Upper lobe of right lung (tissue), 1 donor: Measurements from ENCODE around the gene ZSWIM6. TPM values are rescaled to one million over a fixed set of nuclear protein-coding genes. Genes with fewer than 3 reads are reported as not detected.

Experiments
- ATAC-seq: fragments of 200-7000 bp; cut with Tn5 transposase; one replicate; pipeline ENCODE4 v1.9.1; 2020; ENCODE audit warnings: mild to moderate bottlenecking, moderate library complexity
- DNase-seq: peaks from one replicate; pipeline ENCODE4 v3.0.0-alpha.2; 2020
- H3K27ac ChIP-seq: fragments of 200-600 bp; one replicate; pipeline ENCODE4 v1.8.0; 2022
- H3K27me3 ChIP-seq: fragments of 200-600 bp; one replicate; pipeline ENCODE4 v1.8.0; 2022; ENCODE audit warnings: mild to moderate bottlenecking
- H3K36me3 ChIP-seq: fragments of 200-600 bp; one replicate; pipeline ENCODE4 v1.8.0; 2022
- H3K4me1 ChIP-seq: fragments of 200-600 bp; one replicate; pipeline ENCODE4 v1.8.0; 2022
- H3K4me3 ChIP-seq: fragments of 200-600 bp; one replicate; pipeline ENCODE4 v1.8.0; 2022; ENCODE audit warnings: mild to moderate bottlenecking
- H3K9me3 ChIP-seq: fragments of 200-600 bp; one replicate; pipeline ENCODE4 v1.8.0; 2022
- intact Hi-C: fragments of 100-400 bp; cut with DNase I; formaldehyde crosslinking; loops from one replicate; pipeline ENCODE4 v1.11.0; 2022
- total RNA-seq: library from RNA; stranded (reverse); fragmentation: NEBNext Ultra II Directional; extraction: Animal tissue kit (Norgen Biotek cat#: 25700); gene quantifications from one replicate; pipeline ENCODE4 v1.2.1, GENCODE V29; 2021
- TF ChIP-seq, protein P1 (sequence below): fragments of 200-600 bp; IDR thresholded peaks from one replicate; pipeline ENCODE4 v1.8.0; 2022; ENCODE audit warnings: antibody characterized with exemption
- donor health status: DM: no; HTN: yes; CAD: no; lungs with severe emphysema.

The ZSWIM6 gene
- total RNA-seq, 1 donor from 2014 or later: 15.7 TPM

DNA sequence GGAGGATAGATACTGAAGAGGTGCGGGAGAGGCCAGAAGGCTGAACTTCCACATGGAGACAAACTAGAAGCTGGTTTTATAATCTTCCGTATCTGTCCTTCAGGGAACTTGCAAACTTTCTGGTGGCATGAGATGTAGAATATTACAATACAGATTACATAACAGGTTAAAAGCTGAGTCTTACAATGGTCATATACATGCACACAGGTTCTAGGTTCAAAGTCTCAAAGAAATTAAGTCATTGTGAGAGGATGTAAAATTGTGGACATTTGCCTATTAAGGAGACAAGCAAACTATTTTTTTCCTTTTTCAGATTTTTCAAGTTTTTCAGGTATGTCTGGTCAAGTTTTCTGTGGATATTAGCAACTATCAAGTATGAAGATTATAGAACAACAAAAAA, 10.4 kb upstream of the ZSWIM6 start:
- Histone ChIP-seq H3K4me1 (peaks cover 26% of the 10 kb centered on the region), H3K27ac (no peak overlapping the region), H3K27me3 (no peaks in the 10 kb centered on the region), H3K4me3 (no peak overlapping the region), H3K9me3 (no peaks in the 10 kb centered on the region), H3K36me3 (no peaks in the 10 kb centered on the region)
- TF ChIP-seq, protein P1, sequence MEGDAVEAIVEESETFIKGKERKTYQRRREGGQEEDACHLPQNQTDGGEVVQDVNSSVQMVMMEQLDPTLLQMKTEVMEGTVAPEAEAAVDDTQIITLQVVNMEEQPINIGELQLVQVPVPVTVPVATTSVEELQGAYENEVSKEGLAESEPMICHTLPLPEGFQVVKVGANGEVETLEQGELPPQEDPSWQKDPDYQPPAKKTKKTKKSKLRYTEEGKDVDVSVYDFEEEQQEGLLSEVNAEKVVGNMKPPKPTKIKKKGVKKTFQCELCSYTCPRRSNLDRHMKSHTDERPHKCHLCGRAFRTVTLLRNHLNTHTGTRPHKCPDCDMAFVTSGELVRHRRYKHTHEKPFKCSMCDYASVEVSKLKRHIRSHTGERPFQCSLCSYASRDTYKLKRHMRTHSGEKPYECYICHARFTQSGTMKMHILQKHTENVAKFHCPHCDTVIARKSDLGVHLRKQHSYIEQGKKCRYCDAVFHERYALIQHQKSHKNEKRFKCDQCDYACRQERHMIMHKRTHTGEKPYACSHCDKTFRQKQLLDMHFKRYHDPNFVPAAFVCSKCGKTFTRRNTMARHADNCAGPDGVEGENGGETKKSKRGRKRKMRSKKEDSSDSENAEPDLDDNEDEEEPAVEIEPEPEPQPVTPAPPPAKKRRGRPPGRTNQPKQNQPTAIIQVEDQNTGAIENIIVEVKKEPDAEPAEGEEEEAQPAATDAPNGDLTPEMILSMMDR: no peak
- intact Hi-C loops: no loop called here
- DNase-seq (no peak), ATAC-seq (no peak)

DNA sequence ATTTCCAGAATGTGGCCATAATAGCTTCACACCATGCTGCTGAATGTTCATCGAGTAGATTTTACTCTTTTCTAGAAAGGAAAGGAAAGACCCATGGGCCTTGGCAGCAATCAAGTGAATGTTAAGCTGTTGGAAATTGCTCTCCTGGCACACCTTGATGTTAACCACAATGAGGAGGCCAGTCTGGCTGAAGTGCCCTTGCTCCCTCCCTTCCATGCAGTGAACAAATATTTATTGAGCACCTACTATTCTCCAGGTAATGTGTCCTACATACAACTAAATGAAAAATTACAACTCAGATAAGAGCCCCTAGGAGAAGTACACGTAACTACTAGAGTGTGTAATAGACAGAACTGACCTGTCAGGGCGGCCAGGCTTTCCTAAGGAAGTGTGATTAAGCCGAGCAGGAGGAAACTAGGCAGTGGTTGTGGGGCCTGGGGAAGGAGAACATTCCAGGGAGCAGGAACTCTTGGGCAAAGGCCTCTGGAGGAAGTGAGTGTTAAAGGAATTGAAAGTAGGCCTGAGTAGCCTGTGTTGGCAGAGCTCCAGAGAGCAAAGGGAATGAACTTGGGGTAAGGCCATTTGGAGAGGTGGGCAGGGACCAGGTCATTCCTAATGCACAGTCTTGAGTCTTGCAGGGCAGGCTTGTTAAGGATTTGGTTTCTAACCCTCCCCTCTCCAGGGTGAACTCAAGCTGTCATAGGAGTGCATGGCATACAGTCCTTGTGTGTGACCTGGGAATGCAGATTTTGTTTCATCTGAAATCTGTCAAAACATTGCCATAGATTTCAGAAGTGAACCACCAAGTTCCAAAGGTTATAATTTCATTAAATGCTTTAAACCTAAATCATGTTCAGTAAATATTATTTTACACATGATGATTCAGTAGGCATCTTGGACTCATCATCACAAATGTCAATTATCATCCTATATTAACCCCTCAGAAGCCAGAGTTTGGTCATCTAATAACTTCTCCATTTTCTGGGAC, 9.0 kb upstream of the ZSWIM6 start:
- peak; percentile 81 for ATAC-seq
- no peak for DNase-seq
- Histone ChIP-seq H3K9me3 (no peaks in the 10 kb centered on the region), H3K4me1 (peaks cover 26% of the 10 kb centered on the region), H3K27ac (no peak overlapping the region), H3K36me3 (no peaks in the 10 kb centered on the region), H3K27me3 (no peaks in the 10 kb centered on the region), H3K4me3 (no peak overlapping the region)
- TF ChIP-seq, protein P1: no peak
- intact Hi-C loops: no loop called here

DNA sequence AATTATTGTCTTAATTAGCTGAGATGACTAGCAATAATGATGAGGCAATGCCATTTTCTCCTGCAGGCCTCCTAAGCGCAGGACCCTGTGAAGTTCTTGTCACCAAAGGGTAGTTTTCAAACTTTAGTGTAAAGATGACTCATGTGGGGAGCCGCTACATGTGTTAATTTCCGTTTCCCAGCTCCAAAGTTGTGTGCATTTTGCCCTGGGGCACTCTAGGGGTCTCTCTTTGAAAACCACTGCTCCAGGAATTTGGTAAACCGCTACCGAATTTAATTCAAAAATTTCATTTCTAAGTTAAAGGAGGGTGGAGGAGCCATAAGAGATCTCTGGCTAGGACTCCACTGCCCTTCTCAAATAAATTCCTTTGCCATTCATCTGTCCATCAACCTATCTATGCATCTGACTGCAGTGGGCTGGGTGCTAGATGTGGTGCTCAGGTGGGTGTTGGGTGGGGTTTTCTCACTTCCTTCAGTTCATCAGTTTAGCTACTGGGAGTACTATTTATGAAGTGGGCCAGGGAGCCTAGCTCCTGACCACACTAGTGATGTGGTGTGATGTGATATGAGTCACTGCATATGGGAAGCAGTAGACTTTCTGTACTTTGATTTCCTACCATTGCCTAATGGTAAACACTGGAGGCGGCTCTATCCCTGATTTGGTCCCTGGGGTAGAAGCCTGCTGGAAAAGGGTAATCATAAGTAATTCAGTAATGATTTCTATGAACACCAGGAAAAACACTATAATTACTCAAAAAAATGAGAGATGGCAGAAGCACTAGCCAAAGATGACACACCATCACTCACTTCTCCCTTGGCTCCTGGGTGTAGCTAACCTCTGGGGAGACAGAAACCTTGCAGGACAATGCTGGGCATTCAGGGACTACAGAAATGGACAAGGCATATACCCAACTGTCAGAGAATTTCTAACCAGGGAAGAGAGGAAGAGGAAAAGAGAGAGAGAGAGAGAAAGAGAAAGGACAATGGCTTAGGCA, 4.0 kb upstream of the ZSWIM6 start:
- intact Hi-C loops: no loop called here
- no peak overlapping the region for H3K27ac ChIP-seq
- TF ChIP-seq, protein P1: no peak
- DNase-seq (no peak), ATAC-seq (no peak)
- H3K4me3 ChIP-seq: no peak overlapping the region
- H3K27me3 ChIP-seq: no peaks in the 10 kb centered on the region
- H3K4me1 ChIP-seq: peaks cover 19% of the 10 kb centered on the region
- no peaks in the 10 kb centered on the region for H3K36me3 ChIP-seq
- no peaks in the 10 kb centered on the region for H3K9me3 ChIP-seq

DNA sequence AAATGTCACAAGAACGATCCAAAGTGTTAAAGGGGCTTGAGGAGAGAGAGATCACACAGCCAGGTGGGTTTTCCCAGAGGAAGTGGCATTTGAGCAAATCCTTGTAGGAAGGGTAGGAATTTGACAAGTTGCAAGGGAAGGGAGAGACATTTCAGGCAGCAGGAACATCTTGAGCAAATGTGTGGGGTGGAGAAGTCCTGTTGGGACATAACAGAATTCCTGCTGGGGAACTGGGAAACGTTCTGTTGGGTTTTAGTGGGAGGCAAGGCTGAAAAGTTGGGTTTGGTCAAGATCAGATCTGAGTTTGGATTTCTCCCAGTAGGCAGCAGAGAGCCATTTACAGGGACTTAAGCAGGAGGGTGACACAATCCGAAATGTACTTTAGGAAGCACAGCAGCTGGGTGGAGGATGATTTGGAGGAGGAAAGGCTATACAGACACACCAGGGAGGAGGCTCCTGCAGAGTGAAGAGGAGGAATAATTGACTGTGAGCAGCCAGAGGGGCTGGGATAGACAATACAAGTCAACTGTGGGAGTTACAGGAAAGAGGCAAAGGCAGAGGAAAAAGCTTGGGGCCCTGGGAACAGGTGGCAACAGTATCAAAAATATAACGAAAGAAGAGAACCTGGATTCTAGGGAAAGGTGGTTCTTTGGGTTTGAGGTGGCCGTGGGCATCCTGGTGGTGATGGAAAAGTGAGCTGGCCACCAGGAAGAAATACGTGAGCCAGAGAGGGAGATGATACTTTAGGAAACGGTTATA, 3.1 kb upstream of the ZSWIM6 start:
- peaks cover 13% of the 10 kb centered on the region for H3K4me1 ChIP-seq
- H3K36me3 ChIP-seq: no peaks in the 10 kb centered on the region
- H3K4me3 ChIP-seq: no peak overlapping the region
- TF ChIP-seq, protein P1: no peak
- H3K27ac ChIP-seq: no peak overlapping the region
- ATAC-seq (no peak), DNase-seq (no peak)
- H3K9me3 ChIP-seq: no peaks in the 10 kb centered on the region
- intact Hi-C loops: no loop called here
- no peaks in the 10 kb centered on the region for H3K27me3 ChIP-seq

DNA sequence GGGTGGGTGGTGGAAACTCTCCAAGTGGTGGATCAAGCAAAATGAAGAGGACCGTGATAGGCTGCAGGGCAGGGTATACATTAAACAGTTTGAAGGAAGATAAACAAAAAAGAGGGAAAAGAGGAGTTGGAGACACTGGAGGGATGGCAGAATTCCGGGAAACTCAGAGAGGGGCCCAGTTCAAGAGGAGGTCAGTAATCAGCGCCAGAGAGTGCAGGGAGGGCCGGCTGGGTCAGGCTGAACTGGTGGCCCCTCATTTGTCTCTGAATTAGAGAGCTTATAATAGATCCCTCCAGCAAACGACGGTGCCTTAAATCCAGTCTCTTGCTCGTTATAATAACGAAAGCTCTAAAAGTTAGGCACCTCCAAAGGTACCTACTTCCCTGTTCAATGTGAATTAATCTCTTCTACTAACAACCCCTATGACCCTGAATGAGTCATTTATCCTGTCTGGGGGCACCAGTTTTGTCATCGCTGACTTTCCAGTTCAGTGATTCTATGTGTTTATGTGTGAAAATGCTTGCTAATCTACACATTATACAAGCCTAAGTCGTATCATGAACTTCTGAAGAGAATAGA, 2.4 kb upstream of the ZSWIM6 start:
- no peak for DNase-seq
- H3K27me3 ChIP-seq: no peaks in the 10 kb centered on the region
- no peak for ATAC-seq
- H3K27ac ChIP-seq: peak overlapping the region; percentile 90
- TF ChIP-seq, protein P1: no peak
- peak overlapping the region; percentile 84 for H3K4me3 ChIP-seq
- intact Hi-C loops: no loop called here
- H3K9me3 ChIP-seq: no peaks in the 10 kb centered on the region
- peaks cover 18% of the 10 kb centered on the region for H3K4me1 ChIP-seq
- no peaks in the 10 kb centered on the region for H3K36me3 ChIP-seq
